Fibroblast of peridontal ligament (primary cell): ENCODE measurements around the gene GRPEL2.
"Not testable (repeated sequence)": the region's sequence is repeated elsewhere in the genome, so short reads cannot be mapped to it uniquely, and the experiment has no call there.

Experiments
- DNase-seq: peaks from one replicate; pipeline ENCODE4 v3.0.0-alpha.2; 2010; ENCODE audit errors: extremely low read depth

Gene GRPEL2

GRCh38 chr5:149398747-149399266 is 53.5 kb downstream of the GRPEL2 start:
- not testable (repeated sequence) for DNase-seq

- DNase-seq: no peak
These were observed 54.5 kb downstream of the GRPEL2 start for GRCh38 chr5:149399775-149400174.

- DNase-seq: no peak
These were observed 55.0 kb downstream of the GRPEL2 start for GRCh38 chr5:149400304-149400703.

GRCh38 chr5:149401051-149401450 is 55.8 kb downstream of the GRPEL2 start:
- DNase-seq: no peak

GRCh38 chr5:149402291-149402690 is 57.0 kb downstream of the GRPEL2 start:
- DNase-seq: no peak
